Gastroesophageal sphincter (tissue), 4 donors: ENCODE data around the gene SEMA4D. TPM values are rescaled to one million over a fixed set of nuclear protein-coding genes. Genes with fewer than 3 reads are reported as not detected.

Experiments
- ATAC-seq: fragments of 150-250 bp; one replicate; pipeline ENCODE4 v1.9.1; 2016; ENCODE audit warnings: mild to moderate bottlenecking, moderate library complexity
- H3K27ac ChIP-seq, 4 donors: fragments of 200-600 bp; sonication (generic) in 3 of 4; 1 replicate in 3 of 4; 2 replicates in 1 of 4; pipeline ENCODE4 v1.5.1; 2016 to 2019
- H3K27me3 ChIP-seq: fragments of 200-600 bp; sonication (generic); one replicate; pipeline ENCODE4 v1.5.1; 2019
- H3K36me3 ChIP-seq, 2 donors: fragments of 200-600 bp; sonication (generic); one replicate each; pipeline ENCODE4 v1.5.1; 2019; ENCODE audit warnings: control low read depth in 1 of 2
- H3K4me1 ChIP-seq, 3 donors: fragments of 200-600 bp; sonication (generic); 1 replicate in 2 of 3; 2 replicates in 1 of 3; pipeline ENCODE4 v1.5.1; 2016 to 2019; ENCODE audit warnings: control low read depth in 2 of 3
- H3K4me3 ChIP-seq, 2 donors: fragments of 200-600 bp; sonication (generic); one replicate each; pipeline ENCODE4 v1.5.1; 2019; ENCODE audit warnings: mild to moderate bottlenecking in 1 of 2, moderate library complexity in 1 of 2
- H3K9me3 ChIP-seq, 3 donors: fragments of 200-600 bp; sonication (generic); one replicate each; pipeline ENCODE4 v1.5.1; 2017 to 2019; ENCODE audit warnings: control low read depth in 2 of 3
- CTCF ChIP-seq, 4 experiments: fragments of 200-600 bp in 2 of 4; fragments of 450-650 bp in 2 of 4; sonication (generic) in 1 of 4; IDR thresholded peaks; one replicate each; pipeline ENCODE4 v1.5.1; 2017 to 2019; ENCODE audit warnings: antibody characterized with exemption in 4 of 4, mild to moderate bottlenecking in 2 of 4, moderate library complexity in 2 of 4
- EP300 ChIP-seq: sonication (generic); formaldehyde crosslinking; IDR thresholded peaks from one replicate; pipeline ENCODE4 v1.6.1; 2017; ENCODE audit warnings: antibody characterized with exemption, mild to moderate bottlenecking
- POLR2A ChIP-seq, 2 donors: fragments of 450-650 bp; IDR thresholded peaks; one replicate each; pipeline ENCODE4 v1.6.1; 2017; ENCODE audit warnings: antibody characterized with exemption in 2 of 2, mild to moderate bottlenecking in 2 of 2, moderate library complexity in 1 of 2
- POLR2AphosphoS5 ChIP-seq: sonication (generic); formaldehyde crosslinking; IDR thresholded peaks from one replicate; pipeline ENCODE4 v1.6.1; 2017; ENCODE audit warnings: antibody characterized with exemption
- WGBS, 2 donors: methylation state at CpG; one replicate each; pipeline ENCODE4 v1.1.5; 2018; ENCODE audit warnings: low coverage in 1 of 2; 5-methylcytosine and 5-hydroxymethylcytosine counted together
- total RNA-seq, 4 donors: library from RNA; depleted of rRNA; stranded (reverse); fragments of >200 nt; gene quantifications; one replicate each; pipeline ENCODE4 v1.1.0, GENCODE V29; 2016

The SEMA4D gene
- total RNA-seq, 4 donors from 2014 or later: 4.4 to 12.0 (median 6.5) TPM

- no peak for ATAC-seq
- 76 to 81% methylated on average over 6 to 7 of the region's 7 CpGs for WGBS, 2 donors
- TF ChIP-seq EP300 (no peak), CTCF (IDR thresholded peaks at IDR 0.05) (no peak), POLR2AphosphoS5 (no peak), POLR2A (IDR thresholded peaks at IDR 0.05) (no peak)
- Histone ChIP-seq H3K27me3 (no peaks in the 10 kb centered on the region), H3K36me3 (no peaks in the 10 kb centered on the region), H3K4me1 (no peaks in the 10 kb centered on the region), H3K4me3 (no peak overlapping the region), H3K27ac (no peak overlapping the region), H3K9me3 (no peaks in the 10 kb centered on the region)
These were observed 29.5 kb downstream of the SEMA4D start for GRCh38 chr9:89468281-89468960.

GRCh38 chr9:89467278-89467625, 30.7 kb downstream of the SEMA4D start:
- no peak overlapping the region for H3K27ac ChIP-seq
- no peaks in the 10 kb centered on the region for H3K36me3 ChIP-seq
- TF ChIP-seq EP300 (no peak), CTCF (IDR thresholded peaks at IDR 0.05) (no peak), POLR2AphosphoS5 (no peak), POLR2A (IDR thresholded peaks at IDR 0.05) (no peak)
- H3K4me1 ChIP-seq: no peaks in the 10 kb centered on the region
- no peaks in the 10 kb centered on the region for H3K27me3 ChIP-seq
- no peaks in the 10 kb centered on the region for H3K9me3 ChIP-seq
- WGBS, 2 donors: 75 to 89% methylated on average over 4 of the region's 4 CpGs
- H3K4me3 ChIP-seq: no peak overlapping the region
- no peak for ATAC-seq

- no peaks in the 10 kb centered on the region for H3K27me3 ChIP-seq
- 86% methylated on average over 9 to 15 of the region's 18 CpGs for WGBS, 2 donors
- no peak overlapping the region for H3K27ac ChIP-seq
- no peak for ATAC-seq
- no peaks in the 10 kb centered on the region for H3K9me3 ChIP-seq
- no peaks in the 10 kb centered on the region for H3K36me3 ChIP-seq
- TF ChIP-seq EP300 (no peak), POLR2A (IDR thresholded peaks at IDR 0.05) (no peak), CTCF (IDR thresholded peaks at IDR 0.05) (no peak), POLR2AphosphoS5 (no peak)
- no peak overlapping the region for H3K4me3 ChIP-seq
- H3K4me1 ChIP-seq: no peaks in the 10 kb centered on the region
These were observed 31.2 kb downstream of the SEMA4D start for GRCh38 chr9:89466451-89467277.

GRCh38 chr9:89465726-89466308, 32.1 kb downstream of the SEMA4D start:
- Histone ChIP-seq H3K9me3 (no peaks in the 10 kb centered on the region), H3K4me3 (no peak overlapping the region), H3K27ac (no peak overlapping the region), H3K27me3 (no peaks in the 10 kb centered on the region), H3K36me3 (no peaks in the 10 kb centered on the region), H3K4me1 (no peaks in the 10 kb centered on the region)
- ATAC-seq: no peak
- TF ChIP-seq POLR2A (IDR thresholded peaks at IDR 0.05): no peak
- TF ChIP-seq EP300: no peak
- TF ChIP-seq CTCF (IDR thresholded peaks at IDR 0.05): no peak
- TF ChIP-seq POLR2AphosphoS5: no peak
- WGBS, 2 donors: 83 to 93% methylated on average over 2 to 3 of the region's 10 CpGs
